ENCODE results near the gene KCNQ1. TPM values are rescaled to one million over a fixed set of nuclear protein-coding genes. Genes with fewer than 3 reads are reported as not detected.

The KCNQ1 gene
- total and polyA plus RNA-seq, 9 of the 15 experiments (the other 6 are each of a cell fraction or from before 2014, with no cell fraction given) = 0.44 TPM; not detected in 8

GRCh38 chr11:2888266-2888968 lies 443.6 kb downstream of the KCNQ1 start (continued):
- TF ChIP-seq RREB1 (CRISPR knock-in tag; IDR thresholded peaks at IDR 0.05) (no peak), JUNB (CRISPR knock-in tag; conservative IDR thresholded peaks at IDR 0.05) (no peak), ZBTB1 (CRISPR knock-in tag; IDR thresholded peaks at IDR 0.05; ENCODE audit: borderline replicate concordance, low read depth) (no peak), AFF4 (CRISPR knock-in tag; IDR thresholded peaks at IDR 0.05) (no peak), NCOA1 (IDR thresholded peaks at IDR 0.05; ENCODE audit: low read depth) (no peak), EGR1 (conservative IDR thresholded peaks at IDR 0.05) (peak; percentile 56), CTBP1 (IDR thresholded peaks at IDR 0.05; ENCODE audit: borderline replicate concordance) (peak; percentile 47; the same call in 1 of the 2 replicates), PURB (CRISPR knock-in tag; IDR thresholded peaks at IDR 0.05; ENCODE audit: low read depth) (no peak), SRSF1 (IDR thresholded peaks at IDR 0.05; ENCODE audit: low read depth, low read length) (no peak), BRCA1 (IDR thresholded peaks at IDR 0.05) (no peak), BRCA1 (CRISPR knock-in tag; IDR thresholded peaks at IDR 0.05) (no peak), ZNF282 (CRISPR knock-in tag; IDR thresholded peaks at IDR 0.05) (no peak), KLF1 (tag; IDR thresholded peaks at IDR 0.05) (no peak), USF2 (CRISPR knock-in tag; IDR thresholded peaks at IDR 0.05) (no peak), TAF7 (tag; IDR thresholded peaks at IDR 0.05) (no peak), KLF13 (tag; IDR thresholded peaks at IDR 0.05; ENCODE audit: borderline replicate concordance, low read depth) (peak; percentile 71; the same call in 1 of the 2 replicates), ZNF740 (CRISPR knock-in tag; IDR thresholded peaks at IDR 0.05) (peak; percentile 31; the same call in 1 of the 2 replicates), ZNF740 (tag; IDR thresholded peaks at IDR 0.05) (no peak)
